Smooth muscle cell (in vitro differentiated cells): Measurements from ENCODE around the gene UBE2O. TPM values are rescaled to one million over a fixed set of nuclear protein-coding genes. Genes with fewer than 3 reads are reported as not detected.

Experiments
- DNase-seq: peaks from one replicate; lab custom pipeline; 2025; ENCODE audit not compliant: unreplicated experiment; lab: John Stamatoyannopoulos, UW
- H2AFZ ChIP-seq: fragments of 200-600 bp; sonication (generic); 2 replicates; pipeline ENCODE4 v1.6.0; 2016; ENCODE audit warnings: antibody characterized with exemption, low read depth, mild to moderate bottlenecking
- H3F3A ChIP-seq: fragments of 200-600 bp; sonication (generic); 2 replicates; pipeline ENCODE4 v1.6.0; 2017; ENCODE audit warnings: antibody characterized with exemption, low read depth
- H3K27ac ChIP-seq: fragments of 200-600 bp; sonication (generic); 2 replicates; pipeline ENCODE4 v1.5.1; 2016; ENCODE audit warnings: low read depth, mild to moderate bottlenecking
- H3K27me3 ChIP-seq: fragments of 200-600 bp; sonication (generic); 2 replicates; pipeline ENCODE4 v1.6.1; 2016; ENCODE audit warnings: low read depth, mild to moderate bottlenecking
- H3K36me3 ChIP-seq: fragments of 200-600 bp; sonication (generic); 2 replicates; pipeline ENCODE4 v1.5.1; 2016; ENCODE audit warnings: low read depth
- H3K4me1 ChIP-seq: fragments of 200-600 bp; sonication (generic); 2 replicates; pipeline ENCODE4 v1.5.1; 2016; ENCODE audit warnings: low read depth
- H3K4me2 ChIP-seq: fragments of 200-600 bp; sonication (generic); 2 replicates; pipeline ENCODE4 v1.6.0; 2016; ENCODE audit warnings: mild to moderate bottlenecking
- H3K4me3 ChIP-seq: fragments of 200-600 bp; sonication (generic); 2 replicates; pipeline ENCODE4 v1.5.1; 2016; ENCODE audit warnings: mild to moderate bottlenecking
- H3K79me2 ChIP-seq: fragments of 200-600 bp; sonication (generic); 2 replicates; pipeline ENCODE4 v1.6.0; 2016; ENCODE audit warnings: low read depth, mild to moderate bottlenecking
- H3K9ac ChIP-seq: fragments of 200-600 bp; sonication (generic); 2 replicates; pipeline ENCODE4 v1.6.0; 2016; ENCODE audit warnings: low read depth
- H3K9me3 ChIP-seq: fragments of 200-600 bp; sonication (generic); replicated peaks from 2 replicates; pipeline ENCODE4 v1.5.1; 2016; ENCODE audit warnings: low read depth
- H4K20me1 ChIP-seq: fragments of 200-600 bp; sonication (generic); 2 replicates; pipeline ENCODE4 v1.6.0; 2016; ENCODE audit warnings: low read depth
- CTCF ChIP-seq: fragments of 200-600 bp; sonication (generic); IDR thresholded peaks from 2 replicates; pipeline ENCODE4 v1.5.1; 2017; ENCODE audit warnings: borderline replicate concordance, mild to moderate bottlenecking, antibody characterized with exemption; ENCODE audit not compliant: insufficient read depth, poor library complexity, severe bottlenecking
- WGBS: methylation state at CpG from one replicate; pipeline ENCODE4 v1.1.7; 2016; ENCODE audit warnings: low lambda C conversion rate; 5-methylcytosine and 5-hydroxymethylcytosine counted together
- polyA plus RNA-seq: library from polyadenylated mRNA; unstranded; fragments of >200 nt; fragmentation: Nextera tagmentation; extraction: Ambion mirVana; gene quantifications from 2 replicates; pipeline ENCODE4 v1.2.1, GENCODE V29; 2016
- total RNA-seq: library from RNA; depleted of rRNA; stranded (reverse); fragments of >200 nt; gene quantifications from 2 replicates; pipeline ENCODE4 v1.2.3, GENCODE V29; 2014

UBE2O gene
- total and polyA plus RNA-seq, 2 experiments from 2014 or later, result 10.1 to 12.1 TPM

GRCh38 chr17:76492123-76492988, 39.4 kb upstream of the UBE2O start:
- no peak for DNase-seq
- Histone ChIP-seq H2AFZ (no peak overlapping the region), H3K4me2 (peak overlapping the region; percentile 61), H3K9ac (no peak overlapping the region), H3K4me1 (peaks cover 9% of the 10 kb centered on the region), H3K27me3 (no peaks in the 10 kb centered on the region), H3F3A (no peaks in the 10 kb centered on the region), H3K27ac (no peak overlapping the region), H3K4me3 (no peak overlapping the region), H3K79me2 (no peaks in the 10 kb centered on the region), H3K9me3 (no peaks in the 10 kb centered on the region), H3K36me3 (no peaks in the 10 kb centered on the region), H4K20me1 (peaks cover 31% of the 10 kb centered on the region)
- TF ChIP-seq CTCF, result no peak
- WGBS, result 82% methylated on average over 9 of the region's 11 CpGs

GRCh38 chr17:76491271-76492122, 38.5 kb upstream of the UBE2O start:
- H3K9me3 ChIP-seq, result no peaks in the 10 kb centered on the region
- H3F3A ChIP-seq, result no peaks in the 10 kb centered on the region
- H3K9ac ChIP-seq, result no peak overlapping the region
- H3K4me2 ChIP-seq, result no peak overlapping the region
- H4K20me1 ChIP-seq, result peaks cover 27% of the 10 kb centered on the region
- no peaks in the 10 kb centered on the region for H3K27me3 ChIP-seq
- no peak overlapping the region for H3K27ac ChIP-seq
- no peak overlapping the region for H2AFZ ChIP-seq
- no peak for DNase-seq
- no peaks in the 10 kb centered on the region for H3K79me2 ChIP-seq
- no peaks in the 10 kb centered on the region for H3K36me3 ChIP-seq
- H3K4me1 ChIP-seq, result peaks cover 9% of the 10 kb centered on the region
- 94% methylated on average over 16 of the region's 17 CpGs for WGBS
- no peak overlapping the region for H3K4me3 ChIP-seq
- no peak for TF ChIP-seq CTCF

- no peak for DNase-seq
- no peak for TF ChIP-seq CTCF
- Histone ChIP-seq H3K4me1 (peaks cover 9% of the 10 kb centered on the region), H3K79me2 (no peaks in the 10 kb centered on the region), H3F3A (no peaks in the 10 kb centered on the region), H3K4me3 (no peak overlapping the region), H3K4me2 (no peak overlapping the region), H3K9ac (no peak overlapping the region), H3K27me3 (no peaks in the 10 kb centered on the region), H4K20me1 (peaks cover 20% of the 10 kb centered on the region), H3K36me3 (no peaks in the 10 kb centered on the region), H2AFZ (no peak overlapping the region), H3K27ac (no peak overlapping the region), H3K9me3 (no peaks in the 10 kb centered on the region)
- WGBS, result 85% methylated on average over 10 of the region's 10 CpGs
These were observed 37.3 kb upstream of the UBE2O start for GRCh38 chr17:76490112-76490710.
